ENCODE data around the gene ADARB2. TPM values are rescaled to one million over a fixed set of nuclear protein-coding genes. Genes with fewer than 3 reads are reported as not detected.

ADARB2 gene
- total RNA-seq, 3 donors from 2014 or later (not counting 1 experiment from before 2014, with no cell fraction given), result 0.27 to 0.78 (median 0.40) TPM

GRCh38 chr10:1452777-1453176, 284.5 kb downstream of the ADARB2 start:
- no peak for TF ChIP-seq CTCF (IDR thresholded peaks at IDR 0.05)
- Mint-ChIP-seq H3K4me3 (no peak overlapping the region), H3K36me3 (no peaks in the 10 kb centered on the region), H3K9me3 (peaks cover 0 to 2% of the 10 kb centered on the region in 2 donors), H3K4me1 (peaks cover 0 to 10% of the 10 kb centered on the region in 2 donors), H3K27ac (no peak overlapping the region), H3K27me3 (ENCODE audit: low read depth in 2 of 2) (peaks cover 0 to 19% of the 10 kb centered on the region in 2 donors)
- no peaks in the 10 kb centered on the region for H3K27me3 ChIP-seq (ENCODE audit: control insufficient read depth, insufficient read depth, low read length)
- no peak overlapping the region for H3K4me3 ChIP-seq (ENCODE audit: low read length)
- H3K36me3 ChIP-seq (ENCODE audit: control insufficient read depth, insufficient read depth, low read length), result no peaks in the 10 kb centered on the region
- intact Hi-C loops (cut with micrococcal nuclease), result no loop called here
- 87% methylated on average over 8 of the region's 8 CpGs for WGBS (ENCODE audit: insufficient coverage)
- no peak overlapping the region for H3K27ac ChIP-seq (ENCODE audit: low read length)
- no peak for DNase-seq
- no peaks in the 10 kb centered on the region for H3K4me1 ChIP-seq (ENCODE audit: control insufficient read depth, insufficient read depth, low read length)
- no peaks in the 10 kb centered on the region for H3K9me3 ChIP-seq (ENCODE audit: control insufficient read depth, insufficient read depth, low read length)
- ATAC-seq, result no peak

GRCh38 chr10:1451941-1452340, 285.4 kb downstream of the ADARB2 start:
- Mint-ChIP-seq H3K36me3 (no peaks in the 10 kb centered on the region), H3K9me3 (peaks cover 0 to 2% of the 10 kb centered on the region in 2 donors), H3K4me3 (no peak overlapping the region), H3K4me1 (peaks cover 0 to 10% of the 10 kb centered on the region in 2 donors), H3K27me3 (ENCODE audit: low read depth in 2 of 2) (peaks cover 0 to 19% of the 10 kb centered on the region in 2 donors), H3K27ac (no peak overlapping the region)
- H3K4me1 ChIP-seq (ENCODE audit: control insufficient read depth, insufficient read depth, low read length), result no peaks in the 10 kb centered on the region
- no peaks in the 10 kb centered on the region for H3K27me3 ChIP-seq (ENCODE audit: control insufficient read depth, insufficient read depth, low read length)
- no peaks in the 10 kb centered on the region for H3K9me3 ChIP-seq (ENCODE audit: control insufficient read depth, insufficient read depth, low read length)
- intact Hi-C loops (cut with micrococcal nuclease), result no loop called here
- H3K4me3 ChIP-seq (ENCODE audit: low read length), result no peak overlapping the region
- no peak overlapping the region for H3K27ac ChIP-seq (ENCODE audit: low read length)
- DNase-seq, result no peak
- WGBS (ENCODE audit: insufficient coverage), result 92% methylated on average over 7 of the region's 7 CpGs
- no peak for ATAC-seq
- no peak for TF ChIP-seq CTCF (IDR thresholded peaks at IDR 0.05)
- no peaks in the 10 kb centered on the region for H3K36me3 ChIP-seq (ENCODE audit: control insufficient read depth, insufficient read depth, low read length)

GRCh38 chr10:1451362-1451888, 285.9 kb downstream of the ADARB2 start:
- Mint-ChIP-seq H3K36me3 (no peaks in the 10 kb centered on the region), H3K4me3 (no peak overlapping the region), H3K27ac (no peak overlapping the region), H3K4me1 (peaks cover 0 to 10% of the 10 kb centered on the region in 2 donors), H3K9me3 (peaks cover 0 to 2% of the 10 kb centered on the region in 2 donors), H3K27me3 (ENCODE audit: low read depth in 2 of 2) (peaks cover 0 to 19% of the 10 kb centered on the region in 2 donors)
- ATAC-seq (no peak), DNase-seq (no peak)
- no peak for TF ChIP-seq CTCF (IDR thresholded peaks at IDR 0.05)
- no peaks in the 10 kb centered on the region for H3K36me3 ChIP-seq (ENCODE audit: control insufficient read depth, insufficient read depth, low read length)
- no peaks in the 10 kb centered on the region for H3K27me3 ChIP-seq (ENCODE audit: control insufficient read depth, insufficient read depth, low read length)
- no peaks in the 10 kb centered on the region for H3K9me3 ChIP-seq (ENCODE audit: control insufficient read depth, insufficient read depth, low read length)
- H3K27ac ChIP-seq (ENCODE audit: low read length), result no peak overlapping the region
- intact Hi-C loops (cut with micrococcal nuclease), result no loop called here
- 65% methylated on average over 4 of the region's 4 CpGs for WGBS (ENCODE audit: insufficient coverage)
- H3K4me3 ChIP-seq (ENCODE audit: low read length), result no peak overlapping the region
- no peaks in the 10 kb centered on the region for H3K4me1 ChIP-seq (ENCODE audit: control insufficient read depth, insufficient read depth, low read length)
